Measurements from ENCODE around the gene CYSRT1.

Gene CYSRT1

DNA sequence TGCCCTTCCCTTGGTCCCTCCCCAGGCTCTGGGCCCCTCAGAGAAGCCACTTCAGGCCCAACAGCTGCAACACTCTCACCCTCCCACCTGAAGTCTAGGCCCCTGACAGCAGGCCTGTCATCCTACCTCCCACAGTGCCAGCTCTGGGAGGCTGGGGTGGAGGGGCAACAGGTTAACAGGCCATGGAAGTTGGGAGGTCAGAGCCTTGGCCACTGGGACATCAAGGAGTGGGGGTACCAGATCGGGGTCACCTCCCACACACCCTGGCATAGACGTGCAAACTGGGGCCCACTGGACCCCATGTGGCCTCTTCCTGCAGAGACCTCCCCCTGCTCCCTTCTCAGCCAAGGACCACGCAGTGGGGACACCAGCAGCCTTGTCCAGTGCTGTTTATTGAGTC is 33.7 kb upstream of the CYSRT1 start:
- no peak for DNase-seq

DNA sequence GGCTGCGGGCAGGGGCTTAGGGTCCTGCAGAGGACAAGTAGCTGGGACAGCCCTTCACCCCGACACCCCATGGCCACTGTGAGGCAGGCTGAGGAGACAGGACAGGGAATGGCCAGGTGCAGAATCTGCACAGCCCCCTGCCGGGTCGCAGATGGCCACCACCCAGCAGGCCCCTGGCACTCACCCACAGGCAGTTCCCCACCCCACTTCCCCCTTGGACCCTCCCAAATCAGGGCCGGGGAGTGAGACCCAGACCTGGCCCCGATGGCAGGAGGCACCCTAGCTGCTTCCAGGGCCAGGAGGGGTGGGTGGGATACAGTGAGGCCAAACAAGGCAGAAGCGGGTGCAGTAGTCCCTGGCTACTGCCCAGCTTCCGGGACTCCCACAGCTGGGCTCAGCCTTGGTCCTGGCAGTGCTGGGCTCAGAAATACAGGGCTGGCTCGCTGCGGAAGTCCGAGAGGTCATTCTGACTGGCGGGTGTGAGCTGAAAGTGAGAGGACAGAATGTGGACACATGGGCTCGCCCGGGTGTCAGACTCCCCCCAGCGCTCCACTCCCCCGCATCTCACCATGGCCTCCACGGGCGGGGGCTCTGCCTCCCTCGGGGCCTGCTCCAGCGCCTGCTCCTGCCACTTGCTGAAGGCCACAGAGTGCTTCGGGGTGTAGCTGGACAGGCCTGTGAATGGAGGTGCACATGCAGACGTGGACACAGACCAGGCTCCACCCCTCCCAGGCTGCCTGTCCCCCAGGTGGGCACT is 33.1 kb upstream of the CYSRT1 start:
- no peak for DNase-seq

DNA sequence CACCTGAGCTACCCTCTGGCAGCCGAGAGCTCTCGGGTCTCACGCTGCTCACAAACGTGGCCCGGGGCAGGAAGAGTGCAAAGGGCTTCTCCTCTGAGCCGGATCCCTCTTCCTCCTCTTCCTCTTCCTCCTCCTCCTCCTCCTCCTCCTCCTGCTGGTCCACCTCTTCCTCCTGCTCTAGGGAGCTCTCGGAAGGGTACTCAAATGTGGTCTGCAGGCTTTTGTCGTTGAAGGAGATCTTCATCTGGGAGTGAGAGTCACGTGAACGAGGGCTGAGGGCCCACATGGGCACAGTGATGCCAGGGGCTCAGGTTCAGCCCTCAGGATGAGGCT is 32.6 kb upstream of the CYSRT1 start:
- DNase-seq = no peak

DNA sequence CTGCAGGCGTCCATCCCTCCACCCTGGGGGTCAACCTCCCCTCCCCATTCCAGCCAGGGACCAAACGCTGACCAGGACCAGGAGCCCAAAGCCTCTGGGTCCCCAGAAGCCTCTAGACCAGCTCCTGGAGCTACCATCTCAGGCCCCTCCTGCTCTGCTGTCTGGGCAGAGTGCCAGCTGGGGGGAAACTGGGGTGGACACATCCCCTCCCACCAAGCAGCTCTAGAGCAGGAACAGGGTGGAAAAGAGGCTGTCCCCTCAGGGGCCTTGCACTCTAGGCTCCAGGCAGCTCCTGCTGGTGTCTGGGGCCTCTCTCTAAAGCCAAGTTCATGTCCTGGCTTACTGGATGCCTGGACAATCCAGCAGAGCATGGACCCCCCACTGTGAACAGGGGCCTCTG is 32.1 kb upstream of the CYSRT1 start:
- DNase-seq = no peak

DNA sequence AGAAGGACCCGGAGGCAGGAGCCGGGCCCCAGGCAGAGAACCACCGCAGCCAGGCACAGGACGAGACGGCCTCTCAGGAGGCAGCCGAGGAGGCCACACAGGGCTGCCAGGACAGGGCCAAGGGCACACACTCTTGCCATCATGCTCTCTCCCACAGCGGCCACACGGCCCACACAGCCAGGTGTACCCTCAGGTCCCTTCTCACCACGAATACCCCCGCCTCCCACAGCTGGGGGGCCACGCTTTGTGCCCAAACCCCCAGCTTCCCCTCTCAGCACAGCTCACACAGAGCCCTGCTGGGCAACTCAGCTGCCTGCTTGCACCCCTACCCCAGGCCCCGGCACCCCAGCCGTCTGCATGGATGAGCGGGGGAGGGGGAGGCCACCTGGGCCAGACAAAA is 31.2 kb upstream of the CYSRT1 start:
- DNase-seq = no peak

DNA sequence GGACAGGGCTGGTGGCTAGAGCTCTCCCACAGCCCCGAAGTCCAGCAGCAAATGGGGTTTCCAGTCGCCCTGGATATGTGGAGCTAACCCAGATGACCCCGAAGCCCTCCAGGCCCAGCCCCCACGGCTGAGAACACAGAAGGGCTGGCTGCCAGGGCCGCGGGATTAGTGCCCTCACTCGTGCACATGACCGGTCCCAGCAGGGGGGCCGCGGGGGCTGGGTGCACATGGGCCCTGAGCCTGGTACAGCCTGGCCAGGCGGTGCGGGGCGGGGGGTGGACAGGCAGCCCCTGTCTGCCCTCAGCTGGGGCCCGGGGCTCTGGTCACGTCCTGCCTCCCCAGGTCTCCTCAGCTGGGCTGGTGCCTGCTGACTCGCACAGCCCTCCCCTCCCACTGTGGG is 30.6 kb upstream of the CYSRT1 start:
- no peak for DNase-seq

DNA sequence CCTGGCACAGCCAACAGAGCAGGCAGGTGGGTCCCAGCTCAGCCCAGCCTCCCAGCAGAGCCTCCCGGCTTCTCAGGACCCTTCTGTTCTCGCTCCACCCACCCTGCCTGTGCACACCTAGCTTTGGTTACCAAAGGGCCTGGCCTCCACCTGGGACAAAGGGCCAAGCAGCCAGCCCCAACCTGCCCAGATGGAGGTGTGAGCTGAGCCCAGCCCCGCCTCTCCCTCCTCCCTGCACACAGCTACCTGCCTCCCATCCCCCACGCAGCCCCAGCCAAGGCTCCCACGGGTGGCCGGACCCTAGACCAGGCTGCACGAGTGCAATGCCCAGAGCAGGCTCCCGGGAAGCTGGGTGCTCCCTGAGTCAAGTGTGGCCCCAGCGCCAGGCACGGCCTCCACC is 30.1 kb upstream of the CYSRT1 start:
- DNase-seq = peak; percentile 88

DNA sequence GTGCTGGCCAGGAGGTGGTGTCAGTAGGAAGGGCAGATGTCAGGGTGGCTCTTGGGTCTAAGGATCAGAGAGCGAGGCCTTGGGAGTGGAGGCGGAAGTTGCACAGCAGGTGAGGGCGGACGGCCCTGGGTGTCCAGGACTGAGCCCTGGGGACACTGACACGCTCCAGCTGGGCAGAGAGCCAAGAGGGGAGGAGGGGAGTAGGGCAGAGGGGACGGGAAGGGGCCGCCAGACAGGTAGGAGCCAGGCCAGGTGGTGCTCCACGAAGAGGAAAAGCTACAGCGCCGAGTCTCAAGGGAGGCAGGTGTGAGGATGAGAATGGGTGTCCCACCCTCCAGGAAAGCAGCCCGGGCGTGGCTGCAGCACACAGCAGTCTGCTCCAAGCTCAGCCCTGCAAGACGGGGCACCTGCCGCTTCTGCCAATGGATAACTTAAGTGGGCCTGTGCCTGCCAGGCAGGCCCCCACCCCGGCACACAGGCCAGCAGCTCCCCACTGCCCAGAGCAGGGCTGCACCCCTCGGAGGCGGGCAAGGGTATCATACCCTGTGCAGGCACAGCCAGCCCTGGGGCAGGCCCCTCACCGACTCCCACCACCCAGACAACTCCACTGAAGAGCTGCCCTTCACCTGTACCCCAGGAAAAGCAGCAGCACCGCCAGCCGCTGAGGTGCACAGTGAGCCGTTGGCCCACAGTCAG is 29.3 kb upstream of the CYSRT1 start:
- DNase-seq = peak; percentile 86

DNA sequence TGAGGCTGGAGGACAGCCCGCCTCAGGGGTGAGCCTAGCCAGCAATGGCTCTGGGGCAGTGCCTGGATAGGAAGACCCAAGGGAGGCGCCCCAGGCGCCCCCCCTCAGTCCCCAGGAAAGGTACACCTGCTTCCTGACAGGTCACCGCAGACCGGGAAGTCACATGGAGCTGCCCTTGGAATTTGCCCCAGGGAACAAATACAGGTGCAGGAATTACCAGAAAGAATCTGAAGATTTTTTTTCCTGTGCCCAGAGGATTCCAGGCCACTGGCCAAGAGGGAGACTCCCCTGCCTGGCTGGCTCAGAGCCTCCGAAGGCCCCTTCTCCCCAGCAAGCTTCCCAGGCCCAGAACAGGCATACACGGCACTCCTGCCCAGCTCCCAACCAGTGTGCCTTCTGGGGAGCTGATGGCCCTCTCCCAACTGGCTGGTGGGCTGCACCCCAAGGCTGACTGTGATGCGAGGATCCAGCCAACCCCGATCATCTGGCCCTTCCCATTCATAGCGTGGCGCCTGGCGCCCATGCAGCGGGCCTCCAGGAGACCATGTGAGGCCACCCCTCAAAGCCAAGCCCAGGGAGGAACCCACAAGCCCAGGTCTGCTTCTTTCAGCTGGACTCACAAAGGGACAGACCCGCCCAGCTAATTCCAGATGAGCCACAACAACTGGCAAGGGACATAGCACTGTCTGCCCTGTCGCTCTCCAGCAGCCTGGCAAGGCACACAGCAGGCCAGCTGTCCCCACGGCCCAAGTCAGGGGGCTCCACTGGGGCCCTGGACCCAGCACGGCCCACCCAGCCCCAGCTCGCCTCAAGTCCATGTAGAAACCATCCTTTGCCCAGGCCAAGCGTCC is 26.7 kb upstream of the CYSRT1 start:
- DNase-seq = no peak

DNA sequence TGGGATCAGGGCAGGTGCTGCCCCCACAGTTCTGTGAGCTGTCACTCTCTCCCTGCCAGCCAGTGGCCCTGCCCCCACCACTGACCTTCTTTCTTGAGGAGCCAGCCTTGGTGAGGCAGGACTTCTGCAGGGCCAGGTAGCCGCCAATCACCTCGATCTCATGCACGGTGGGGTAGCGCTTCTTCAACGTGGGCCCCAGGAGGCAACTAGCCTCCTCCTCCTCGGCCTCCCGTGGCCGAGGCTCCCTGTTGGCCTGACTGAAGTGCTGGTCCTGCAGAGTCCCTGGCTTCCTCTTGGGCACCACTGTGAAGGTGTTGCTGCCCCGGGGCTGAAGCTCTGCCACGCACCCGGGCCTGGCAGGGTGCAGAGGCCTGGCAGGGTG is 26.1 kb upstream of the CYSRT1 start:
- DNase-seq = no peak

DNA sequence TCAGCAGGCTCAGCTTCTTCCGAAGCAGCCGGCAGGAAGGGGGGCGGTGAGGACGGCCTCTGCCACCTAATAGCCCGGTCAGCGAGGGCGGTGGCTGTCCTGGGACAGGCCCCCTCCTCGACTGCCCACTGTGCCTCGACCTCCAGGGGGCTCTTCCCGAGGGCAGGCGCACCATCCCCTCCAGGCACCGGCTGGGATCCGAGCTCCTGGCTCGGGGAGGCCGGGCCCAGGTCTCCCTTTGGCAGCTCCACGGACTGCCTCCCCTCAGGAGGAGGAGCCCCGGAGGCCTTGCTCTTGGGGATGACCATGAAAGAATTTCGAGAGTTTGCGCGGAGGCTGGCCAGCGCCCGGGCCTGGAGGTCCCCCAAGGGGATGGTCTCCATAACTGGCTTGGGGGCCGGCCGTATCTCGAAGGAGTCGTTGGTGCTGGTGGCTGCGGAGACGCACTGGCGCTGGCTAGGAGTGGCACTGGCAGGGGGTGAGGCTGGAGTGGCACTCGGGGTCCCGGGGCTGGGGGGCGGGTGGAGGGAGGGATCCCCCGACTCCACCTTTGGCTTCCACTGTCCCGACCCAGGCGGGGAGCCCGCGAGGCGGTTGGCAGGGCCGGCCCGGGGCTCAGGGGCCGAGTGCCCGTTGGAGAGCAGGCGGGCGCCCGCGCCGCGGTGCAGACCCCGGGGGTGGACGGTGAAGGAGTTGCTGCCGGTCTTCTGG is 25.4 kb upstream of the CYSRT1 start:
- DNase-seq = no peak

DNA sequence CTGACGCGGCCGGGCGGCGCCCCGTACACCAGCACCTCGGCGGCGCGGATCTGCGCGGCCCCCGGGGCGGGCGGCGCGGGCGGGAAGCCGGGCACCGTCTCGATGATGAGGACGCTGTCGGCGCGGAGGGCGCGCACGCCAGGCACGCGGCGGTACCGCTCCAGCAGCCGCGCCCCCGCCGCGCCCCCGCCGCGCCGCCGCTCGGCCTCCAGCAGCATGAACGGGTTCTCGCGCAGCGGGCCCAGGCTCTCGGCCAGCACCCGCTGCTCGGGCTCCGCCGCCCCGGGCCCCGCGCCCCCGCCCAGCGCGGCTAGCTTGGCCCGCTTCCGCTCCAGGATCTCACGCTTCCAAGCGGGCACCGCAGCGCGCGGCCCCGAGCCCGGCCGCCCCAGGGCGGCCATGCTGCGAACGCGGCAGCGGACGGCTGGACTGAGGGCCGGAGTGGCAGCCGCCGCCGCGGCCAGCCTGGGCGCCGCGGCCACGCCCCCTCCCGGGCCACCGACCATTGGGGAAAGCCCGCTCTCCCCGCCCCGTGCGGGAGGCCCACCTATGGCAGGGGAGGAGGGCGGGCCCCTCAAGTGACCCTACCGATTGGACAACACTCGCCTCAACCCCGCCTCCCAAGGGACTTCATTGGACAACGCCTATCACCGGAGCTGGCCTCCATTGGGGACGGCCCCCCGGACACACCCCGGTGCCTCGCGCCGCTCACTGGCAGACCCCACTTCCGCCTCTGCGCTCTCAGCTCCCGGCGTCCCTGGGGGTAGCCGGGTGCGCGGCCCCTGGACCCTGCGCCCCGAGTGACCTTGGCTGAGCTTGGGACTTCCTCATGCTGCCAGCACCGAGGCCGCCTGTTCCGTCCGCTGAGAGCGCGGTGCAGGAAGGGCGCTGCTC is 24.4 kb upstream of the CYSRT1 start, which contains the start of gene TPRN:
TPRN (minus strand) TSS at position 431 of the 894 bp plus-strand sequence; CDS start at position 401, 30 bp downstream.
- peak; percentile 99 for DNase-seq

DNA sequence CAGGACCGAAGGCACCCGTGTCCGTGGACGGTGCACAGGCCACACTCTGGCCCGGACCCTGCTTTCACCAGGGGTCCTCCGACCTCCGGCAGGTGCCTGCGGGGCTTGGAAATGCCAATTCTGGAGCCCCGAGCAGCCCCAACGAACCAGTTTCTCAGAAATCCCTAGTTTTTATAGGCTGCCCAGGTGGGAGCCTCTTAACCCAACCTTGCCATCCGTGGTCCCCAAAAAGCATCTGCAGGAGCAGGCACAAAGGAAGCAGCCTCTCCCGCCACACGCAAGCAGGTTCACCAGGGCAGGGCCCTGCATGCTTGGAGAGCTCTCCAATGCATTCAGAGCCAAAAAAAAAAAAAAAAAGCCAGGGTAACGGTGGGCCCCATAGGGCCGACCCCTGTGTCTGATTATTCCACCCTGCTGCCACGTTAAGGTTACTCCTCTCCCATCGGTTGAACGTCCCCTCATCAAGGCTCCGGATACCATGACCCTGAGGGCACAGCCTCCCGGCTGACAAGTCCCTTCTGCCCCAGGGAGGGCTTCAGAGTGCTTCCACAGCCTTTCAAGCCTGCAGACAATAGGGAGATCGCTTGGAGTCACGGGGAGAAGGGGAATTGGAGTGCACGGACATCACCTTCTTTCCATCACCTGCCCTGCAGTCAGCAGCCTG is 23.6 kb upstream of the CYSRT1 start:
- DNase-seq = no peak

DNA sequence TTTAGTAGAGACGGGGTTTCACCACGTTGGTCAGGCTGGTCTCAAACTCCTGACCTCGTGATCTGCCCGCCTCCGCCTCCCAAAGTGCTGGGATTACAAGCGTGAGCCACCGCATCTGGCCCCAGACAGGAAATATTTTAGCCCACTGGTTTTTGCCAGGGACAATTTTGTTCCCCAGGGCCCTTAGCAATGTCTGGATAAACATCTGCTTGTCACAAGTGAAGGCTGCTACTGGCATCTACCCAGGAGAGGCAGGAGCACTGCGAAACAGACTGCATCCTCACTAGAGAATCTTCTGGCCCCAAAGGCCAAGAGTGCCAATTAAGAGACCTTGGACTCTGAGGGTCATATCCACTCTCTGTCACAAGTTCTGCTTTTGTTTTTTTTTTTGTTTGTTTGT is 22.0 kb upstream of the CYSRT1 start:
- DNase-seq = no peak

DNA sequence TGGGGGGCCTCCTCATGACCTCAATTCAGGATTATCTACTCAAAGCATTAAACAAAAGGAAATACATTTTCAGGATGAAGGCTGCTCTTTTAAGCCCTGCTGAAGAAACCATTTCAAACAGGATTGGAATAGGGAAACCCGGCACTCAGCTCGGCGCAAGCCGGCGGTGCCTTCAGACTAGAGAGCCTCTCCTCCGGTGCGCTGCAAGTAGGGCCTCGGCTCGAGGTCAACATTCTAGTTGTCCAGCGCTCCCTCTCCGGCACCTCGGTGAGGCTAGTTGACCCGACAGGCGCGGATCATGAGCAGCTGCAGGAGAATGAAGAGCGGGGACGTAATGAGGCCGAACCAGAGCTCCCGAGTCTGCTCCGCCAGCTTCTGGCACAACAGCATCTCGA is 20.2 kb upstream of the CYSRT1 start:
- DNase-seq = no peak

DNA sequence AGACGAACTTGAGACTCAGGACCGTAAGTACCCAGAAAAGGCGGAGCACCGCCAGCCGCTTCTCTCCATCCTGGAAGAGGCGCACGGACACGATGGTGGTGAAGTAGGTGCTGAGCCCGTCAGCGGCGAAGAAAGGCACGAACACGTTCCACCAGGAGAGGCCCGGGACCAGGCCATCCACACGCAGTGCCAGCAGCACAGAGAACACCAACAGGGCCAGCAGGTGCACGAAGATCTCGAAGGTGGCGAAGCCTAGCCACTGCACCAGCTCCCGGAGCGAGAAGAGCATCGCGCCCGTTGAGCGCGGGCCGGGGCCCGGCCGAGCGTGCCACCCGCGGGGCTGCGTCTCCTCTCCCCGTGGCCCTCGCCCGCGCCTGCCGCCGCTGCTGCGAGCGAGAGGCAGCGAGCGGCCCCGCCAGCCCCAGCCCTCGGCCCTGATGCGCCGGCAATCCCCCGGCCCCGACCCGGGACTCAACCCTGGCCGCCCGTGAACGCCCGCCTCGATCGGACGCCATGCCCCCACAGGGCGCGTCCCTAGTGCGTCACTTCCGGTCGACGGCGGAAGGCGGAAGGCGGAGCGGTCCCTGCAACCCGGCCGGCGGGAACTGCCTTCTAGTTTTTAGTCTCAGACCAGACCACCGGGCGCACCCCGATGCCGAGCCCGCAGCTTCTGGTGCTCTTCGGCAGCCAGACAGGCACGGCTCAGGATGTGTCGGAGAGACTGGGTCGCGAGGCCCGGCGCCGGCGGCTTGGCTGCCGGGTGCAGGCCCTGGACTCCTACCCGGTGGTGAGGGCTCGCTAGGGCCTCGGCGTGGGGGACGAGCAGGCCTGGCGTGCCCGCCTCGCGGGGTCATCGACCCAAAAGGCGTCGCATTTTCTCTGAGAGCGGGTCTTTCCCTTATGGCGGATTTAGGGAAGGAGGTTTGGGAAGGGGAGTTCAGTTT is 19.6 kb upstream of the CYSRT1 start, which contains the start of the genes NDOR1 and TMEM203:
NDOR1 (plus strand) TSS at position 575 of the 944 bp plus-strand sequence; CDS start at position 653, 78 bp downstream.
TMEM203 (minus strand) TSS at position 523 of the 944 bp plus-strand sequence; CDS start at position 289, 234 bp downstream.
- DNase-seq = peak; percentile 69

DNA sequence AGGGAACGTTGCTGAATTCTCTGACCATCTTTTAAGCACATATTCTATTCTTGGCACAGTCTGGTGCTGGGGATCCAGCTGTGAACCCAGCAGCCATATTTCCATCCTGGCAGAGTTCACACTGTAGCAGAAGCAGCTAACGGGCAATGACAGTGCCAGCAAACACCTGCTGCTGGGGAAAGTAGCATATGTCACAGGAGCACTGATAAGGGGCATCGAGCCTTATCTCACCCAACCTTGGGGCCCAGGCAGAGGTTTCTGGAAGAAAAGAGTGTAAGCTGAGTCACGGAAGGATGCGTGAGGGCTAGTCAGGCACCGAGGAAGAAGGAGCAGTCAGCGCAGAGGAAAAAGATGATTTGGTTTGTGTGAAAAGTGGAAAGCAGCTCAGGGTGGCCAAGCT is 18.4 kb upstream of the CYSRT1 start:
- DNase-seq = no peak

DNA sequence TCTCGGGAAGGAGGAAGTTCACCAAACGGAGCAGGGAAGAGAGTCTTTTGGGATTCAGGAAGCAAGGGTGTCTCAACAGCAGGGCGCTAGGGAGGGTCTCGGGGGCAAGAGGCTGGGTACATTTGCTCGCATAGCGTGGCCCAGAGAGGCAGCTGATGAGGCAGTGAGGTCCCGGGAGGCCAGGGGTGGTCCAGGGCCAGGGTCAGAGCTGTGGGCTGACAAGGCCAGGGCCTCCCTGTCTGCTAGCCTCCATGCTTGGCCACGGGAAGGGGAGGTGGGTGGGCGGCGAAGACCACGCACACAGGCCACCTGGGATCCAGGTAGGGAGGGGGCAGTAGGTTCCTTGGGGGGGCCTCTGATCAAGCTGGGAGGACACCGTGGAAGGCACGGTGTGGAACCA is 13.4 kb upstream of the CYSRT1 start:
- DNase-seq = no peak

DNA sequence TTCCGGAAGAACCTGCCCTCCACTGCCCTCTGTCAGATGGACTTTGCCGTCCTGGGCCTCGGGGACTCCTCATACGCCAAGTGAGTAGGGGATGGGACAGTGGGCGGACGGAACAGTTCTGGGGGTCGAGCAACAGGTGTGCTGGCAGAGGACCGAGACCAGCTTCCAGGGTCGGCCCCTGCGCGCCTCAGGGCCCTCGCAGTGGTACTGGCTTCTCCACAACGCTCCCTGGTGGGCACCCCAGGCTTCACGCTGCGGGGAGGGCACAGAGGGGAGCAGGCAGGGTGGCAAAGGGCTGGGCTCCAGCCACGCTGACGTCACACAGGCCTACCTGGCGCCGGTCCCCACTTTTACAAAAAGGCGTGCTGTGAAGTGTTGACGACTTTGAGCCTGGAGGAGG is 12.5 kb upstream of the CYSRT1 start:
- DNase-seq = no peak
